Stimulated activated CD4-positive, alpha-beta T cell treated with anti-CD3 and anti-CD28 coated beads, Interleukin-1b, Interleukin-23, amount 100 ng/mL, for 4 hours (primary cell): ENCODE measurements around the gene CCL16.

Experiments used
- DNase-seq, 2 donors: peaks; one replicate each; pipeline ENCODE4 v3.0.0-alpha.2; 2020; ENCODE audit warnings: low read depth in 2 of 2

The CCL16 gene

GRCh38 chr17:35986643-35987042 lies 5.3 kb upstream of the CCL16 start, which contains the start of gene CCL14:
CCL14 (minus strand) TSS chr17:35986729; CDS start chr17:35986649, 80 bp downstream.
- no peak for DNase-seq

- no peak for DNase-seq
These were observed 2.8 kb upstream of the CCL16 start for GRCh38 chr17:35984140-35984539.

- no peak for DNase-seq
These were observed 1.3 kb upstream of the CCL16 start for GRCh38 chr17:35982409-35983191.

- no peak for DNase-seq
These were observed 622 bp upstream of the CCL16 start for GRCh38 chr17:35981908-35982330.

GRCh38 chr17:35978346-35978745 lies 3.0 kb downstream of the CCL16 start:
- no peak for DNase-seq

GRCh38 chr17:35977509-35977908 lies 3.8 kb downstream of the CCL16 start:
- no peak for DNase-seq

GRCh38 chr17:35973333-35974260 lies 7.7 kb downstream of the CCL16 start:
- no peak for DNase-seq

GRCh38 chr17:35972945-35973332 lies 8.4 kb downstream of the CCL16 start:
- no peak for DNase-seq

- no peak for DNase-seq
These were observed 8.8 kb downstream of the CCL16 start for GRCh38 chr17:35972535-35972934.

GRCh38 chr17:35972066-35972465 lies 9.2 kb downstream of the CCL16 start:
- DNase-seq = no peak

- peak; percentile 47 to 59 for DNase-seq
These were observed 11.5 kb downstream of the CCL16 start for GRCh38 chr17:35969558-35970380.

GRCh38 chr17:35968520-35969054 lies 12.7 kb downstream of the CCL16 start:
- no peak for DNase-seq

- DNase-seq = no peak
These were observed 16.0 kb downstream of the CCL16 start for GRCh38 chr17:35965272-35965671.

- DNase-seq = no peak
These were observed 17.6 kb downstream of the CCL16 start for GRCh38 chr17:35963663-35964062.

GRCh38 chr17:35953720-35954119 lies 27.6 kb downstream of the CCL16 start:
- no peak for DNase-seq

GRCh38 chr17:35949401-35949800 lies 31.9 kb downstream of the CCL16 start:
- DNase-seq = no peak

GRCh38 chr17:35948092-35948491 lies 33.2 kb downstream of the CCL16 start:
- no peak for DNase-seq

GRCh38 chr17:35947156-35947585 lies 34.1 kb downstream of the CCL16 start:
- peak; percentile 7 to 30 for DNase-seq

- no peak for DNase-seq
These were observed 37.1 kb downstream of the CCL16 start for GRCh38 chr17:35944151-35944550.

GRCh38 chr17:35943537-35943936 lies 37.8 kb downstream of the CCL16 start, which contains the start of gene LYZL6:
LYZL6 (minus strand) TSS chr17:35943713; CDS start chr17:35939356, 4,357 bp downstream.
- no peak for DNase-seq

- DNase-seq = no peak
These were observed 38.6 kb downstream of the CCL16 start for GRCh38 chr17:35942588-35943186.
